NCI-H128 (cell line): ENCODE measurements around the gene CNPY1.
"Not testable (repeated sequence)": the region's sequence is repeated elsewhere in the genome, so short reads cannot be mapped to it uniquely, and the experiment has no call there.

Experiments used
- DNase-seq: peaks from one replicate; lab custom pipeline; 2025; ENCODE audit not compliant: unreplicated experiment; lab: John Stamatoyannopoulos, UW

Gene CNPY1

DNA sequence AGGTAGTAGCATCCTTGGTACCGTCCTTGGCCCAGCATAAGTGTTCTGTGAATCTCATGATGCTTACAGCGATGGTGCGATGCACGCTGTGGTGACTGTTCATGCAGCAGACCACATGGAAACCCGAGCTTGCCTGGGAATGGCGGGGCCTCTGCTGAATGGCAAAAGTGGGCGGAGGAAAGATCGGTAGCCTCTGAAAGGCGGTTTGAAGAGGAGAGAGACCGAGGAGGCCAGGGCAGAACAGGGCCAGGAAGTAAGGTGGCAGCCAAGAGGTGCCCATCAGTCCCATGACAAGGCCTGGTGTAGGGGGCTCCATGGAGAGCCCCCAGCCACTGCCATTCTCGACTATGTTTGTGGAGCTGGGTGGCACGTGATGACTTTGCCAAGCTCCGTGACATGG lies 33.2 kb upstream of the CNPY1 start:
- DNase-seq = no peak

DNA sequence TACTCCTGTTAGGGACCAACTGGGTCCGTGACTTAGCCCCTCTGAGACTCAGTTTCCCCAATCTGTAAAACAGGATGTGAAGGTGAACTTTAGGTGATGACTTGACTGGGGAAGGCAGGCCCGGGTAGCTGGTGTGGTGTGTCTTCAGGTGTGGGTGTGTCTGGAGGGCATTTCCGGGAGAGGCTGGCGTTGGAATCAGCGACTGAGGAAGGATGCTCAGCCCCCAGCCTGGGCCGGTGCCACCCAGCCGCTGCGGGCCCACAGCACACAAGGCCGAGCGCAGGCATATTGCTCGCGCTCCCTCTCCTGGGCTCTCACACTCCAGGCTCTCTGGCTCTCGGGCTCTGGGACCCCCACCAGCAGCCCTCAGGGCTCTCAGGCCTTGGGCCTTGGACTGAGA lies 31.7 kb upstream of the CNPY1 start:
- no peak for DNase-seq

DNA sequence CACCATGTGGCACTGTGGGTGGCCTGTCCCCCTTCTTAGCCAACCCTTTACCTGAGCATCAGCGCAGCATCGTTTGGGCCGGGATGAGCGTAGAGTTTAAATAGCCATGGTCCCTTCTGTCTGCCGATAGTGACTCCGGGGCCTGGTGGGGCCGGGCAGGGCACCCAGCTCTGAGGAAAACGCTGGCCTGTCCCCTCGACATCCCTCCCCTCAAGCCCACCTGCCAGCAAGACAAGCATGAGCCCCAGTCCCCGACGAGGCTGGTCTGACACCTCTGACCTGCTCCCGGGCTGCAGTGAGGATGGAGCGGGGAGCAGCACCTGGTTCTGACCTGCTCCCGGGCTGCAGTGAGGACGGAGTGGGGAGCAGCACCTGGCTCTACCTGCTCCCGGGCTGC lies 31.1 kb upstream of the CNPY1 start:
- DNase-seq = no peak

DNA sequence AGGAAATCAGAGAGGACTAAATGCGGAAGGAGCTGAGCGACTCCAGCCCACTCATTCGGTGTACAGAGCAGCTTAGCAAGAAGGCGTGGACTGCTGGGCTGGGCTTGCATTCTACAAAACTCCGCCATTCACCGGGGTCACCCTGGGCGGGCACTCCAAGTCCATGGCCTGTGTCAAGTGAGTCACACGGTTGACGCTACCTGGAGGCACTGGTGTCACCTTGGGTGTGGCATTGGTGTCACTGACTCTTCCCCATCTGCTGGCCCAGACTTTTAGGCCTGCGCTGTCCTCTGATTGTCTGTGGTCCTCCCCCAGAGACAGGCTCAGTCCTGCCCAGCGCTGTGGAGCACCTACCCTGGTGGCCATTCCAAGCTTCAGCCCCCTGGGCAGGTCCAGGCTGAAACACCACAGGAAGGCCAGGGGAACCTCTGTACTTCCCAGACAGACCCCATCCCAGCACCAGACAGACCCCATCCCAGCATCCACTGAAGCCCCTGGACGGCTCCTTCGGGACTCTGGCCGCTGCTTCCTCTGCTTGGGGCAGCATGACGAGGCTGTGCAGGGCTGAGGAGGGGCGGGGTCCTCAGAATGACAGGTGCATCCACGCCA lies 30.6 kb upstream of the CNPY1 start:
- DNase-seq = no peak

DNA sequence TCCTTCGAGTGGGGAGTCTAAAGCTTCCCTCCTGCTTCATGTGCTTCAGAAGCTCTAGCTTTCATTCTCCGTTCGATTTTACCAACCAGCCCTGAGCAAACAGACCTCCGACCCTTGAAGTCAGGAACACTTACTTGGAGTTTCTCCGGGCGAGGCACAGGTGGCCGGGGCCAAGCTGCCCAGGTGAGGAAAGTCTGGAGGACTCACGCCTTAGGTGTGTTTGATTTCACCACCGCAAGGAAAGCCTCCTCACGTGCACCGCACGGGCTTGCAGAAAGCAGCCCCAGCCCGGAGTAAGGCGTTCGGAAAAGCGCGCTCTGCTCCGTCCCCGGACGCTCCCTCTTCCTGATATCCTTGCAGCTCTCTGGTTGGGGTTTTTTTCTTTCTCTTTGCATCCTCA lies 30.1 kb upstream of the CNPY1 start:
- DNase-seq = no peak

DNA sequence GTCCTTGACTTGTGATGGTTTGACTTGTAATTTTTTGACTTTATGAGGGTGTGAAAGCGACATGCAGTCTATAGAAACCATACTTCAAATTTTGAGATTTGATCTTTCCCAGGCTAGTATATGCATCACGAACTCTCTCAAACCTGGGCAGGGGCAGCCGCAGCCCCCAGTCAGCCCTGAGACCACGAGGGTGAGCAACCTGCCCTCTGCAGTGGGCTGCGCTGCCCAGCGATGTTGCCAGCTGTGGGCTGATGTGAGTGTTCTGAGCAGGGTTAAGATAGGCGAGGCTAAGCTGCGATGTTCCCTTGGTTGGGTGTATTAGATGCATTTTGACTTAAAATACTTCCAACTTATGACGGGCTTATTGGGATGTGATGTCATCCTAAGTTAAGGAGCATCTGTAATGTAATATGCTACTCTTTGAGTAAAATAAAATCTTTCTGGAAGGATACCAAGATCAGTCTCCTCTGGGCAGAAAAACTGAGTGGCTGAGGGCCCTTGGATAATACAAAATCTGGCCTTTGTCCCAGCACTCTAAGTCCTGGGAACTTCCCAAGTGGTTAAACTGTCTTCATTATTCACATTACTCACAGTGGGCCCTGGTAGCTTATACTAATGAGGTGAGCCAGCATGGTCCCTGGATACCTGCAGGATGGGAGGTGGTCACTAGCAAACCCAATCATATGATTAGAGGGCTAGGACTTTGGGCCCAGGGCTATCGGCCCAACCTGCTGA lies 28.4 kb upstream of the CNPY1 start:
- no peak for DNase-seq

DNA sequence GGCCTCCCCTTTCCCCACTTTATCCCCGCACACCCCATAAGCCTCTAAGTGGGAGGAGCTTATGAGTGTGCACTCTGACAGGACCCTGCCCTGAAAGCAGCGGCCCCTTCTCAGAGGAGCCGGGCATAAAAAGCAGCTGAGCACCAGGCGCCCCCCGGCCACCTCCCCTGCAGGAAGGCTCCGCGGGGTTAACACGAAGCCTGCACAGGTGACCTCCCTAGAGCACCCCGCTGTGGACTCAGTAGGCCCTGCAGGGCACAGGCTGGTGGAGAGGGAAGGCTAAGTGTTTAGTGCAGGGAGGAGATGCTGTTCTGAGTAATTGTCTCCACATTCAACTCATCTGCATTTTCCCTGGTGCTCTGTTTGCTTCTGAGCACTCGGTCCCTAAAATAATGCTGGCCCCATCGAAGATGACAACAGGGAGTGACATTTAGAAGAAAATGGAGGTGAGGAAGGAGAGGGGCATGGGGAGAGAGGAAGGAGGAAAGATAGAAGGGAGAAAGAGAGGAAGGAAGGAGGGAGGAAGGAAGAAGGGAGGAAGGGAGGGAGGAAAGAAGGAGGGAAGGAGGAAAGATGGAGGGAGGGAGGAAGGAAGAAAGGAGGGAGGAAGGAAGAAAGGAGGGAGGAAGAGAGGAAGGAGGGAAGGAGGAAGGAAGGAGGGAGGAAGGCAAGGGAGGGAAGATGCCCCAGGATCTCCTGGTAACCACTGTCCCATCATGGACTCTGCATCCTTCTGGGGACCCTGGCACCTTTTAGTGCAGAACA lies 25.4 kb upstream of the CNPY1 start:
- DNase-seq = no peak

DNA sequence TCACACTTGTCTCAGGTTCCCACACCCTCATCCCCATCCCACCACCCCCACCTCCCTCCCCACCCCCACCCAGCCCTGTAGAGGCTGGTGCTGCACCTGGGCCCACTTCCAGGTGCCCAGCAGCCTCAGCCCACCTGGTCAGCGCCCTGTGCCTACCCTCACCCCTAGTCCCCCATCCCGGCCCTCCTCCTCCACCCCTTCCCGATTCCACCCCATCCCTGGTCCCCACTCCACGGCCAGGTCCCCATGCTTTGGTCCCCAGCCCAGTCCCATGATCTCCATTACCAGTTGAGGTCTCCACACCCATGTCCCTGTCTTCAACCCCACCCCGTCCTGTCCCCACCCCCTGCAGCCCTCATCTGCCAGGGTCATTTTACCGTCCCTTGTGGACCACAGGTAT lies 24.6 kb upstream of the CNPY1 start:
- DNase-seq = no peak

DNA sequence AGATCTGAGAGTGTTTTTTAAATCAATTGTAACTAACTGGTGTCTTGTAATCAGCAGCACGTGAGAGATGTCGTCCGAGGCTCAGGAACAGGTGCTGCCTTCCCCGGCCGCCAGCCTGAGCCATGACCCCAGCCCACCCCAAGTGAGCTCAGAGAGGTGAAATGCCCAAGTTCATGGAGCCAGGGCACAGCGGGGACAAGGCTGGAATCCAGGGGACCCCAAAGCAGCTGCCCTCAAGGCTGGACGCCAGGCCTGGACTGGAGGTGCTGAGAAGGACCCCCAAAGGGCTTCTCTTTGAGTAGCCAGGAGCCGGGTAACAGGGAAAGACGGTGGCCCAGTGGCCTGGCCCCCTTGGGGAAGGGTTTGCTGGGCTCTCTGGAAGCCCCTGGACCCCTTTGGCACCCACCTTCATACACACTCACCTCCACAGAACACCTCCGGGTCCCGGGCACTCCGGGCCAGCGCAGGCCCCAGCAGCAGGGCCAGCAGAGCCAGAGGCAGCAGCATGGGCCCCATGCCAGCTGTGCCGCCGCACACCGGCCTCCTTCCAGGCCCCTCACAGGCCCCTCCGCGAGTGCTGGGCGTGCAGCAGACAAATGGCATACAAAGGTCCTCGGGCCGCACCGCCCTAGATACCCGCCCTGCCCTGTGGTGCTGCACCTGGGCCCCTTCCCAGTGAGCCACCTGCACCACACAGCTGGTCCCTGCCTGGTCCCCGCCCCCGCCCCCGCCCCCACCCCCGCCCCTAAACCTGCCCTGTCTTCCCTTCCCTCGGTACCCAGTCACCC lies 24.0 kb upstream of the CNPY1 start:
- no peak for DNase-seq

DNA sequence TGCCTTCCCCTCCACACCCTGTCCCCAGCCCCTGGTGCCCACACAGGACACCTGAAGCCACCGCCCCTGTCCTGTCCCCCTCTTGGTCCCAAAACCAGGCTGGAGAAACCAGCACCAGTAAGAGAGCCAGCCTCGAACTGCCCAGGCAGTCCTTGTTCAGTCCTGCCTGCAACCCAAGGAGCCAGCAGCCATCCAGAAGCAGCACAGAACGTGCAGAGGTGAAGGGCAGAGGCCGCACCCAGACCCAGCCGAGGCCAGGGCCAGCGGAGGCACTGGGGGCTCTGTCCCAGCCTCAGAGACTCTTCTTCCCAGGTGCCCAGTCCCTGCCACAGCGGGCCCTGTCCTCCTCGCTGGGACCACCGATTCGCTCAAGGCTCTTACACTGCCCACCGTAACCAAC lies 23.3 kb upstream of the CNPY1 start:
- DNase-seq = no peak

DNA sequence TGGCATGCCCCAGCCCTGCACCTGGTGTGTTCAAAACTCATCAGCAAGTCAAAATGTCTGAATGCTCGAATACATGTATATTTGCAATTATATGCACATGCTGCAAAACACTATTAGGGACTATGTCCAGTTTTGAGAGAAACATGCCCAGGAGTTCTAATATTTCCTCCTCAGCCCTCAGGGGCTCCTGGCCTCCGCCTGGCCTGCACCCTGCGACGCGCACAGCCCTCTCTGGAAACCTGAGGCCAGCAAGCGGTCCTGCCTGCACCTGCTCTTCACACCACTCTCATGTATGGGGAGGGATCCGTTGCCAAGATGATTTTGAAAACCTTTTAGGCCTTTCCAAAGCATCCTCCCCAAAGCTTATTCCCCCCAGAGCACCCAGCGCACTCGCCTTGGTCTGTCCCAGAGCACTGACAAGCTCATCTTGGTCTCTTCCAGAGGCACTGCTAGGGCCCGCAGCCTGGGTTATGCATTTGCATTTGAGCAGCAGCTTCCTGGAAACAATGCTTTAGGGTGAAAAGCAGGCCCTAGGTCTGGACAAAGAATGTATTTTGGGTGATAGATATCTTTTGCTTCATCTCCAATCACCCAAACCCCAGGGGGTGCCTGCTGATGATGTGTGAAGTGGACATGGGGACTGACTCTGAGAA lies 22.6 kb upstream of the CNPY1 start:
- no peak for DNase-seq

DNA sequence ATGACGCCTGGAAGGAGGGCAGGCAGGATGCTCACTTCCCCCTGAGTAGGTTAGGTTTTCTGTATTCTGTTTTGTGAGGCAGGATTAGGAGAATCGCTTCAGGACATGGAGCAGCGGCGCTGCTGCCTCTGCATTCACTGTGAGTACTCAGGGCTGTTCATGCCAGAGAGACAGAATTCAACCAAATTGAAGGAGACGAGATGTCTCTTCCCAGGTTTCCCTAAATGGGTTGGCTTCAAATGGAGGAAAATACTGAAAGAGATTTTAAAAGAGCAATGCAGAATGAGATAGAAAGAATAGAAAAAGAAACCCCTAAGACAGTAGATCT lies 21.9 kb upstream of the CNPY1 start:
- no peak for DNase-seq

DNA sequence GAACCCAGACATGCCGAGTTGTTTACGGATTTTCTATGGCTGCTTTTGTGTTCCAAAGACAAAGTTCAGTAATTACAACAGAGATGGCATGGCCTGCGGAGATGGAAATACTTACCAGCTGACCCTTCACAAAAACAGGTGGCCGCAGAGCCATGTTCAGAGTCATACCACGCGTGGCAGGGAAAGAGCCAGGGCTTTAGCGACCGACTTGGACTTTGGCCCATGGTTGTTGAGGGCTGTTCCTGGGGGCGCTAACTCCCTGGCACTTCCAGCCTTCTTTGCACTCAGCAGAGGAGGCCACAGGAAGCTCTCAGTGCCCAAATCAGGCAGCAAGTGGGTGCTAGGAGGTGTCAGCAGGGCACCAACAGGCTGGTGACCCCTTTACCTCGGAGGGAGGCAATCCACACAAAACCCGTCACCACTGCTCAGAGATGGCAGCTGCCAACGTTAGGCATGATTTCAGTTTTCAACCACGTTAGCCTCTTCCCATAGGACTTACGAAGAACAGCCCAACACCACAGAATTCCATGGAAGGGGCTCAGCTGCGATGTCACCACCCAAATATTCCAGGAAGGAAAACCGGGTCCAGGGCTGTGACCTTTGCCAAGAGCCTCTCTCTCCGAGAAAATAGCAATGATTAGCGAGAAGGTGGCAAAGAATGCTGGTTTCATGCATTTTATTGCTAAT lies 21.4 kb upstream of the CNPY1 start:
- no peak for DNase-seq

DNA sequence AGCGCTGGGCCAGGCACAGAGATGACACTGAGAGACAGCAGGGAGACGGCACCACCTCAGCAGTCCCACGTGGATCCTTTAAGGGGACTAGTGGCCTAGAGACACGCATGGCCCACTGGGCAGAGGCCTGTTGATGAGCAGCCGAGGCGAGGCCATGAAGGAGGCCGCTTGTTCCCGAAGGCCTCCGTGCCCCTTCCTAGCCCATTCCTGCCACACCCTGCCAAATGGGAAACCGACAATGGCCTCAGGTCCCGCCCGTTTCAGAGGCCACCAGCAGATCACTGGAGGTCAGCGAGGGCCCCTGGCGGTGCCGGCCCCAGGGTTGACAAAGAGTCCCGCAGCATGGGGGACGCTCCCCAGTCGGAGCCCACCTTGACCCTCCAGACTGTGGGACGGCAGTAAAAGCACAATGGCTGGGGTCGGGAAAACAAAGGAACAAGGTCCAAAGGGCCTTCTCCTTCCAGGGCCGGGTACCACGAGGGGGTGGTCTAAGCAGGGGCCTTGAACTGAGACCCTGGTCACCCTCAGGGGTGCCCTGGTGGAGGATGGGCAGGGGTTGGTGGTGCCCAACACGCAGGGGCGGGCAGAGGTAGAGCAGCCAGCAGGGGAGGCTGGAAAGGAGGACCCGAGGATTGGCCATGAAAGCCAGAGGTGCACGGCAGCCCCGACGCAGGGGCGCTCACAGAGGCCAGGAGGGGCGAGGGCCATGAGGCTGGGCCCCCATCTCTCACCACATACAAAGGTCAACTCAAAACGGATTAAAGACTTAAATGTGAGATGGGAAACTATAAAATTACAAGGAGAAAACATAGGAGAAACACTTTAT lies 19.9 kb upstream of the CNPY1 start:
- no peak for DNase-seq

DNA sequence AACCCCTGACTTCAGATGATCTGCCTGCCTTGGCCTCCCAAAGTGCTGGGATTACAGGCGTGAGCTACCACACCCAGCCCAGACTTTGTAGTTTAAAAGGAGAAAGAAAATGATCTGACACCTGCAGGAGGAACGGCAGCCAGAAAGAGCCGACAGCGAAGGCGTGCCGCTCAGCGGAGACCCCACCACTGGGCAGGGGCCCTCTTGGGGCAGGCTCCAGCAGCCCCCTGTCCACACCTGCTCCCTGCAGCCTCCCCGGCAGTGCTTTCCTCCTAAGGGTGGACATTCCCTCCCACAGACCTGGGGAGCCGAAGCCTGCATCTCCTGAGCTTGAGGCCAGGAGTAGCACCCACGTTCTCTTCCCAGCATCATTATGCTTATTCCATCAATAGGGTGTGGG lies 19.2 kb upstream of the CNPY1 start:
- no peak for DNase-seq

DNA sequence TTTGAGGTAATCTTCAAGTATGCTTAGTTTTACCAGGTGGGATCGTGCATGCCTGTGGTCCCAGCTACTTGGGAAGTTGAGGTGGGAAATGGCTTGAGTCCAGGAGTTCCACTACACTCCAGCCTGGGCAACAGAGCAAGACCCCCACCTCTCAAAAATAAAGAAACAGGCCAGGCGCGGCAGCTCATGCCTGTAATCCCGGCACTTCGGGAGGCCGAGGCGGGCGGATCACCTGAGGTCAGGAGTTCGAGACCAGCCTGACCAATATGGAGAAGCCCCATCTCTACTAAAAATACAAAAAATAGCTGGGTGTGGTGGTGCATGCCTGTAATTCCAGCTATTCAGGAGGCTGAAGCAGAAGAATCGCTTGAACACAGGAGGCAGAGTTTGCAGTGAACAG lies 16.6 kb upstream of the CNPY1 start:
- DNase-seq = not testable (repeated sequence)

DNA sequence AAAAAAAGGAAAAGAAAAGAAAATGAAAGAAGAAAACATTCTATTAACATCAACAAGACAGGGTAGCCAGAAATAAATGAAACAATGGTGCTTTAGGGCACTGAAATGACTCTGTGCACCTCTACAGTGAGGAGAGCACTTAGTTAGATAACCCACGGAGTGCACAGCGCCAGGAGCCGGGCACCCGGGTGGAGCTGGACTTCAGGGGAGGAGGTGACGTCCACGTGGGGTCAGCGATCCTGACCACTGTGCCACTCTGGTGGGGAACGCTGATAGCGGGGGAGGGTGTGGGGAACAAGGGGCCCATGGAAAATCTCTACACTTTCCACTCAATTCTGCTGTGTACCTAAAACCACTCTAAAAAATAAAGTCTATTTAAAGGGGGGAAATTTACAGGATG lies 15.7 kb upstream of the CNPY1 start:
- DNase-seq = no peak

DNA sequence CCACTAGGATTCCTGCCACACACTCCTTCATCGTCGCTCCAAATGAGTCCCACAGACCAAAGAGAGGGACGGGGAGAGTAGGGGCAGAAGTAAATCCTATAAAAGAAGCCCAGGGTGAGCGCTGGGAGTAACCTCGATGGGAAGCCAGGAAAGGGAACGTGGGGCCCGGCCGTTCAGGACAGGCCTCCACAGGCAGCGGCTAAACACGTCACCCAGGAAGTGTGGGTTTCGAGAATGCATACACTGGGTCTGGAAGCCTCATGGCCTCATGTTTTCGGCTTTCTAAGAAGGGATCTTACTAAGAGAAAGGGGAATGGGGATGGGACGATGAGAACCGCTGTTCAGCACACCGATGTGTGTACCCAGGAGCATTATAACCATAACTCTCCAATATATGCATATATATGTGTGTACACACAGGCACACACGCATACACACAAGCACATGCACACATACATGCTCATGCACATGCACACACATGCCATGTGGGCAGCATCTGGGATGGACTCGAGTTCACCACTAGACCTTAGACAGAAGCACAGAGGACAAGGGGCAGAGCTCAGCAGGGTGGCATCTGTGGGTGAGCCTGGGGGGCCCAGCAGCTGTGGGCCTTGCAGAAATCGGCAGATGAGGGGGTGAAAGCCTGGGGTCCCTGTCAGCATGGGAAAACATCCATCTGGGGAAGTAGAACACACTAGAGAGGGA lies 14.8 kb upstream of the CNPY1 start:
- DNase-seq = no peak

DNA sequence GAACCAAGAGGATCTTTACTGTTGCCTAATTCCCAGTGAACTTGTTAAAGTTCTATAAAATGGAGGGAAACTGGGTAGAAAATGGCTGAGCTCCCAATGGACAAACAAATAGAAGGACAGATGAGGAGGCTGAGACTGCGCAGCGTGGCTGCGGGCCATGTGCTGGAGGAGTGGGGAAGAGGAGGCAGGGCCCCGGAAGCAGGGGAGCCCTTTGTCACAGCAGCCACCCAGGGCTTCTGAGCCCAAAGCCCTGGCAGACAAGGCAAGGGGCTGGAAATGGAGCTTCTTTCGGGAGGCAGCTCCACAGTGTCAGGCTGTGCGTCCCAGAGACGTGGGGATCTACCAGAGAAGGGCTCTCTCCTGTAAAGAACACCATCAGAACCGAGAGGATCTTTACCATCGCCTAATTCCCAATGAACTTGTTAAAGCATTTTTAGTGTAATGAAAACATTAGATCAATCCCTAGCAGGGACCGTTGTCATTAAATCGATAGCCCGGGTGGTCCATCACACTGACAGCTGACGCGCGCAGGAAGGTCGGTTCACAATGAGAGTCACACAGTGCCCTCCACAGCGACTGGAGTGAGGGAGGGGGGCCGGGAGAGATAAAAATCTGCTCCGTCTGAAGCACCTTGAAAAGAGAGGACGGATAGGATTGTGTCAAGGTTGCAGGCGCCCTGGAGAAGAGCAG lies 14.0 kb upstream of the CNPY1 start:
- no peak for DNase-seq
